Endometrial microvascular endothelial cells (primary cell): ENCODE data around the gene ACTR3C. TPM values are rescaled to one million over a fixed set of nuclear protein-coding genes. Genes with fewer than 3 reads are reported as not detected.

Experiments
- in situ Hi-C: cut with HindIII; loops from 2 replicates; pipeline ENCODE4 v1.10.0; 2017; ENCODE audit warnings: low sequenced_read_pairs, low pct_unique_long_range_greater_than_20kb; ENCODE audit errors: inconsistent ontology term
- total RNA-seq: library from RNA; depleted of rRNA; stranded (reverse); fragments of >200 nt; gene quantifications from one replicate; pipeline ENCODE4 v1.2.3, GENCODE V29; 2015; ENCODE audit errors: inconsistent ontology term

ACTR3C gene
- total RNA-seq, 1 donor from 2014 or later: not detected

DNA sequence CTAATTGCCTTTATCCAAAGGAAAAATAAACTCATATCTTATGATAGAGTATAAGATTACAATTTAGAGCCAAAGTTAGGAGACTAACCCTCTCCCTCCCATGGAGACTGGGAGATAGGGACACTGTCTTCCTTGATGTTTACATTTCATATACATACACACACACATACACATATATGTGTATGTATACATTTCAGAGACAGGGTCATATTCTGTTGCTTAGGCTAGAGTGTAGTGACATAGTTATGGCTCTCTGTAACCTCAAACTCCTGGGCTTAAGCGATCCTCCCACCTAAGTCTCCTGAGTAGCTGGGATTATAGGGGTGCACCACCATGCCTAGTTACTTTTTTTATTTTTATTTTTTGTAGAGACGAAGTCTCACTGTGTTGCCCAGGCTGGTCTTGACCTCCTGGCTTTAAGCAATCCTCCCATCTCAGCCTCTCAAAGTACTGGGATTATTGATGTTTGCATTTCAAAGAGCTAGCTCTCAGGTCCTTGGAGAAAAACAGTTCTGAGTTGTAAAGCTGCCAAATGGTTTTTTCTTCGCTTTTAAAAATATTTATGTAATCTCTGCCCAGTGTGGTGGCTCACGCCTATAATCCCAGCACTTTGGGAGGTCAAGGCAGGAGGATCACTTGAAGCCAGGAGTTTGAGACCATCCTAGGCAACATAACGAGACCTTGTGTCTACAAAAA is 37.2 kb upstream of the ACTR3C start:
- in situ Hi-C loops: no loop called here

DNA sequence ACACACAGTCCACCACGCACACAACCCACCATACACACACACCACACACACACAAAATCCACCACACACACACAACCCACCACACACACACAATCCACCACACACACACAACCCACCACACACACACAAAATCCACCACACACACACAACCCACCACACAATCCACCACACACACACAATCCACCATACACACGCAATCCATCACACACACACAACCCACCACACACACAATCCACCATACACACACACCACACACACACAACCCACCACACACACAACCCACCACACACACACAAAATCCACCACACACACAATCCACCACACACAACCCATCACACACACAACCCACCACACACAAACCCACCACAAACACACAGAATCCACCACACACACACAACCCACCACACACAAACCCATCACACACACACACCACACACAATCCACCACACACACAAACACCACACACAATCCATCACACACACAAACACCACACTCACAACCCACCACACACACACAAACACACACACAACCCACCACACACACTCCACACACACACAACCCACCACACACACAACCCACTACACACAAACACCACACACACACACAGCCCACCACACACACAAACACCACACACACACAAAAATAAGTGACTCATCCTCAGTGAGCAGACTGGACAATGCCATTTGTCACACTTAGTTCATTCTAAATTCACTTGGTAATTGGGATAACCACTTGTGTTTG is 36.4 kb upstream of the ACTR3C start:
- in situ Hi-C loops: no loop called here

DNA sequence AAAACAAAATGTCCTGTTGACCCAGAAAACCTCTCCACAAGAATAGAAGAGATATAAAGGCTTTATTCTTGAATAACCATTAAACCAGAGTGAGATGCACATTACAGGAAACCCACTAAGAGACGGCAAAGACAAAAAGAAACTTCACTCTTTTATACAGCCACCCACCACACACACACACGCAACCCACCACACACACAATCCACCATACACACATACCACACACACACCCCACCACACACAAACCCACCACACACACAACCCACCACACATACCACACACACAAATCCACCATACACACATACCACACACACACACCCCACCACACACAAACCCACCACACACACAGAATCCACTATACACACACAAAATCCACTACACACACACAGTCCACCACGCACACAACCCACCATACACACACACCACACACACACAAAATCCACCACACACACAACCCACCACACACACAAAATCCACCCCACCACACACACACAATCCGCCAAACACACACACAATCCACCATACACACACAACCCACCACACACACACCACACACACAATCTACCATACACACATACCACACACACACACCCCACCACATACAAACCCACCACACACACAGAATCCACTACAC is 35.8 kb upstream of the ACTR3C start:
- in situ Hi-C loops: no loop called here

DNA sequence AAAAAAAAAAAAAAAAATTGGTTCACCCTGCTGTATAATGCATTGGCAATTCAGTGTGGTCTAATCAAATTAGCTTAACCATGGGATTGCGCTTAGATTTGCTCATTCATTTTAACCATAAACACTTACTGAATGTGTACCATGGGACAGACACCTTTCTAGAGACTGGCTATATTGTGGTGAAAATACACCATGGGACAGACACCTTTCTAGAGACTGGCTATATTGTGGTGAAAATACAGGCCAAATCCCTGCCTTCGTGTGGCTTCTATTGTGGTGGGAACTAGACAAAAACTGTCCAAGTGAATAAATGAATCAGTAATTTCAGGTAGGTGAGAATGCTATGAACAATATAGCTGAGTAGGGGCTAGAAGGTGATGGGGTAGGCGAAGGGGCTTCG is 35.1 kb upstream of the ACTR3C start:
- in situ Hi-C loops: no loop called here

DNA sequence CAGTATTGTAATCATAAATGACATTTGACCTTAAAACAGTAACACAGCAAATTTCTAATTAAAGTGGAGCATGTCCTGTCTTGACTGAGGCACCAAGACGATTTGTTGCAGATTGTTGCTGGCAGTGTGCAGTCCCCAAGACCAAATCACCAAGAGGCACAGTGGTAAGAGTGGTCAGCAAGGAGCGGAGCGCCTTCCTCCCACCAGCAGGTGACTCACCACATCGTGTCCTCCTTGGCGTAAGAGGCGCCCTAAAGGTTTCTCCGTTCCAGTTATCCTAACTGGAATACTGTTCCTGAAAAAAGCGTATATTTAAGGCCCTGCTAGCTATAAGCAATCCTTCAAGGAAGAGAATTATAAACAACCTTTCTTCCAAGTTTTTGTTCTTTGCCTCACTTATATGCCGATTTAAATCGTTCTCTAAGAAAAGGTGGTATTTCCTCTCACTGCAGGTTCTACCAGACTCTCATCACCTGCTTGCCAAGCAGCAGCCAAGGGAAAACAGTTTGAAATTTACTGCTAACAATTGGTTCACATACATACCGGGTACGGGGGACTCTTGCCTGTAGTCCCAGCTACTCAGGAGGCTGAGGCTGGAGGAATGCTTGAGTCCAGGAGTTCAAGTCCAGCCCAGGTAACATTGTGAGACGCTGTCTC is 34.6 kb upstream of the ACTR3C start:
- in situ Hi-C loops: no loop called here

DNA sequence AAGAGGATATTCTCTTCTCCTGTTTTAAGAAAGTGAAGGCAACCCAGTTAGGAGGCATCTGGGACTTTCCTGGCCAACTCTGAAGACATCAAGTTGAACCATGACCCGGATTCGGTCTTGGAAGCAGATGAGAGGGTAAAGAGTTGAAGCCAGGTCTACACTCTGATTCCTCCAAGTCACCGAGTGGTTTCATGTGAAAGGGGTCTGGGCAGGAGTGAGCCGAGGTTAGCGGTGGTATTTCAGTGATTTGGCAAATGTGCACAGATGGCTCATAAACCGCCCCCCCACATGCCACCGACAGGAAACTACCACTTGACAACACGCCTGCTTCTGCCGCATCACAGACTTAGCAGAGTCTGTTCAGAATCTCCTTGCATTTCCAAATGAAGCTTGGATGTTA is 33.9 kb upstream of the ACTR3C start:
- in situ Hi-C loops: no loop called here

DNA sequence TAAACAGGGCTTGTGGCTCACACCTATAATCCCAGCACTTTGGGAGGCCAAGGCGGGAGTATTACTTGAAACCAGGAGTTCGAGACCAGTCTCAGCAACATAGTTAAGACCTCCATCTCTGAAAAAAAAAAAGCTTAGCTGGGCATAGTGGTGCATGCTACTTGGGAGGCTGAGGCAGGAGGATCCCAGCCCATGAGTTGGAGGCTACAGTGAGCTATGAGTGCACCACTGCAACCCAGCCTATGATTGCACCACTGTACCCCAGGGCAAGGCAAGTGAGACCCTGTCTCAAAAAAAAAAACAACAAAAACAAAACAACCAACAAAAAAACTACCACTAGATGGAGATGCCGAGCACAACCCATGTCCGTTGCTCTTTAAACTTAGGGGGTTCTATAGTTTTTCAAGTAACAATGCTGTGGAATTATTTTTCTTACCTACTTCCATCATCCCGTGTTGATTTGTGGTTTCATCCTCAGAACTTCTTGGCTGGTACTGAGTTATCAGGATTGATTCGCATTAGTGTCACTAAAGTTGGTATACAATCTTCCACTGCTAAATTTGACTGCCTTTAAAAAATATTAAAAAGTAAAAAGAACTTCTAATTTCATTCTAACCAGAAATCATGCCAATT is 33.0 kb upstream of the ACTR3C start:
- in situ Hi-C loops: no loop called here

DNA sequence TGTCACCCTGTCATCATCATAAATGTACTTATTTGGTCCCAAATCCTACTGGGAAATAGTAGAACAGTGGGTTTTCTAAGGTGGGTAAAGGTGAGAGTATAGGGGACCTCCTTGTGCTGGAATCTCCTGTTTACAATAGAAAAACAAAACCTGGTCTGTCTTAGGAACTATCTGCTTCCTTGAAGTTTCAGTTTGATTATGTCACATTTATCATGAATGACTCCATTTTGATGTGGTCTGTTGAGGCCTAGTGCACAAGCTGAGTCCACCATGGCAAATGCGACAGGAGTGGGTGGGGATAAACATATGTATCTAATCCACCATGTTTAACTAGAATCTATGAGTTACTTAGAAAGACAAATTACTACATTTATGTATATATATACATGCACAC is 32.3 kb upstream of the ACTR3C start:
- in situ Hi-C loops: no loop called here

DNA sequence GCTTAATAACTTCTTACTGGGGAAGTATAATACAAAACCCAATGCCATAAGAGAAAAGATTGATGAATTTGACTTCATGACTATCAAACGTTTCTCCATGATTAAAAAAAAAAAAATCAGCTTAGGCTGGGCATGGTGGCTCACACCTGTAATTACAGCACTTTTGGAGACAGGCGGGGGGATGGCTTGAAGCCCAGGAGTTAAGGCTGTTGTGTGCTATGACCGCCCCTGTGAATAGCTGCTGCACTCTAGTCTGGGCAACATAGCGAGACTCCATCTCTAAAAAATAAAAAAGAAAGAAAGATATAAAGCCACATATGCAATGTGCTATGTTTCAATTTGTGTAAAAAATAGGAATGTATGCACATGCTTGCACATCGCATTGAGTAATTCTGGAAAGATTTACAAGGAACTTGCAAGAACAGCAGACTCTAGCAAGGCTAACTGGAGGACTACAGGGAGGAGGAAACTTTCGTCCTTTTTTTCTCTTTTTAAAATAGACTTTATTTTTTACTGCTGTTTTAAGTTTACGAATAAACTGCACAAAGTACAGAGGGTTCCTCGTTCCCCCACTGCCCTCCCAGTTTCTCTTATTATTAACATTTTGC is 28.3 kb upstream of the ACTR3C start:
- in situ Hi-C loops: no loop called here

DNA sequence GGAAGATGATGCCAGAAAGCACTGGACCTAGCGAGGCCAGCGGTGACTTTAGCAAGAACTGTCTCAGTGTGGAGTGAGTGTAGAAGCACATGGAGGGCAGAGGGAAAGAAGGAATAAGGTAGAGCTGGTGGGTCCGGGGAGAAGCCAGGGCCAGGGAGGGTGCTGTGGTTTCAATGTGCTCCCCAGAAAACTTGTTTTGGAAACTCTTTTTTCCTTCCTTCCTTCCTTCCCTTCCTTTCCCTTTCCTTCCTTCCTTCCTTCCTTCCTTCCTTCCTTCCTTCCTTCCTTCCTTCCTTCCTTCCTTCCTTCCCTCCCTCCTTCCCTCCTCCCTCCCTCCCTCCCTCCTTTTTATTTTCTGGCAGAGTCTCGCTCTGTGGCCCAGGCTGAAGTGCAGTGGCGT is 23.6 kb upstream of the ACTR3C start:
- in situ Hi-C loops: no loop called here

DNA sequence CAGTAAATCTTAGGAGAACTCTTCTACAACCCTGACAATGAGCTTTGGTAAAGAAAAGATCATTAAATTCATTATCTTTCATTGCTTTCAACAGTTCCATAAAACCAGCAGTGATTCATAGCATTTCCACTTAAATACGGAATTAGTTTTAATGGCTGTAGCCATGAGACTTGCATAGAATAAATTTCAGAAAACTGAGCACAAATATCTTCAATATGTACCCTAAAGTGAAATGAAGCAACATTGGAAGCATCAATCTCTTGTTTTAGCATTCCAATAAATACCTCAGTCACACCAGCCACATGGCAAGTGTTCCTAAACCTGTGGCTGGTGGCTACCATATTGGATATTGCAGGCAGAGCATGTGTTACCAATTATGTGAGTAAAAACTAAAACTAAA is 21.7 kb upstream of the ACTR3C start:
- in situ Hi-C loops: no loop called here

DNA sequence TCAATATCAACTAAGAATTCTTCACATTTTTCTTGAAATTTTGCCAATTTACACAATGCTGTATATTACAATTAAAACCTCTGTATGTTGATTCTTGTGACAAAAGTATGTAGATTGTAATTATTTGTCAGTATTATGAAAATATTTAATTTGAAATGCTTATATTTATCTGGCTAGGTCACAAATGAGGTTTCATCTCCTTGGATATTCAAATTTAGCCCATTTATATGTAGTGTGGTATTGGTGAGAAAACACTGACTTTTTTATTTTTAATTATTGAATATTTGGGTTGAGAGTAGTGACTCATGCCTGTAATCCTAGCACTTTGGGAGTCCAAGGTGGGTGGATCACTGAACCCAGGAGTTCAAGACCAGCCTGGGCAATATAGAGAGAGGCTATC is 21.0 kb upstream of the ACTR3C start:
- in situ Hi-C loops: no loop called here

DNA sequence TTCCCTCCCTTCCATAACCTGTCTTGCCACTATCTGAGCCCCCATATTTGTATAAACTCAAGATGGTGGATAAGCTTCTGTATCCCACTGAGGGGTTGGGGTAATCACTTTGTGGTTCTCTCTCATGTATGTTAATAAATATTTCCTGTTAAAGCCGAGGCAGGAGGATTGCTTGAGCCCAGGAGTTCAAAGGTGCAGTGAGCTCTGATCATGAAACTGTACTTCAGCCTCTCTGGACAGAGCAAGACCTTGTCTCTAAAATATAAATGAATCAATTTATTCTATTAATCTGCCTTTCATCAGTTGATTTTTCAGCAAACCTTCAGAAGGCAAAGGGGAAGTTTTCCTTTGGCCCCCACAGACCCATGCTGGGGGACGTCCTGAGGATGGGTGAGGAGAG is 19.9 kb upstream of the ACTR3C start:
- in situ Hi-C loops: no loop called here

DNA sequence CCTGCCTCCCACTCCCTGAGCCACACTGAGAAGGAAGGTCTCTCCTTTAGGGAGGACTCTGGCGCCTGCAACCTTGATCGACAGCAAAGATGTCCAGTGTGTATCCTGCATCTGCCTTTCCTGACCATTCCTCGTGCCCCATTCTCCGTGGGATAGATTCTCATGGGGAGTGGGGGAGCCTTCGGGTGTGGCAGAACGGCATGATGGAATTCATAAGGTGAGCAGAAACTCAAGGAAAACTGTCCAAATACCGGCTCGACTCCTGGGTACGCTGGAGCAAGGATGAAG is 18.7 kb upstream of the ACTR3C start:
- in situ Hi-C loops: no loop called here

DNA sequence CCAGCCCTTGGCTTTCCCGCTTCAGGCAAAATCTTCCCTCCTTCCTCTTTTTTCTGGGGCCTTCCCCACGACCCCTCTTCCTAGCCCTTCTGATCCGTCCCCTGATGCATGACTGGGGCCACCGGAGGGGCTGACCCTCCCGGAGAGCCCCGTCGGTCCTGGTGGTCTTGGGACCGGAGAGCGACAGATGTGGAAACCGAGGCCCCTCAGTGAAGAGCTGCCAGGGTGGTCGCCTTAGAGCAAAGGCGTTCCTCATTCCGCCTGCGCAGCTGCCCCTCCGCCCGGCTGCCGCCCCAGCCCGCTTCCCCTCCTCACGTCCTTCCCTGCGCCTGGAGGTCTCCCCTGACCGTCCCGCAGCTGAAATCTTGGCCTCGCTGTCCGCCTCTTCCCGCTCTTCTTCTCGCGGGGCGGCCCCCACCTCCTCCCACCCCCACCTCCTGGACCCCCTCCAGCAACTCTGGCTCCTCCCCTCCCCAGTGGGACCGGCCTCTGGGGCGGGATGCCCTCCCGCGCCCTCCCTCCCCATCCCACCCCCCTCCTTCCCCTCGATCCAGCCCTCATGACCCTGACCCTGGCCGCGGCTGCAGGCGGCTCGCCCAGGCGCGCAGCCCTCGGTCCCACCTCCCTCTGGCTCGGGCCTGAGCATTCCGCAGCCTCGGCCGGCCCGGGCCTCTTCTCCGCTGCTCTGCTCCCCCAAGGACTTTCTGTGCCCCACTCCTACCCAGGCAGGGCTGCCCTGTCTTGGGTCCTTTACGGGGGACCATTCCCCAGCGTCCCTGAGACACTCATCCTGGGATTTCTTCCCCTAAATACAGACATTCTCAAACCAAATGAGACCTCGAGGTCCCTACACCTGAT is 18.1 kb upstream of the ACTR3C start, which contains the start of gene RARRES2:
Gene RARRES2, minus strand, starts transcription at position 367 of the 858 bp plus-strand sequence. CDS start 1,020 bp downstream, outside the sequence.
- in situ Hi-C loops: no loop called here

DNA sequence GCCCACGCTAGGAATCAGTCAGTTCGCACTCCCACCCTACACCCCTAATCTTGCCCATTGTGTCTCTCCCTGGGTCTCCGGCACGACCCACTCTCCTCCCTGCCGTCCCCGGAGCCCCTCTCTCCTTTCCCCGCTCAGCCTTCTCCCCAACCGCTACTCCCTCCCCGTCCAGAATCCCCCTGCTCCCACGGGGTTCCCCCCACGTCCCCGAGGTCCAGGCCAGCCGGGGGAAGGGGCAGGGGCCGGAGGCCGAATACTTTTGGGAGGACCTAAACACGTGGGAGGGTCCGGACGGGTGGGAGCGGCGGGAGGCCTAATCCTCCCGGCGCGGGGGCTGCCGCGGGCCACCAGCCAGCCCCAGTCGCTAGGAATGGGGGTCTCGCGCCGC is 17.5 kb upstream of the ACTR3C start:
- in situ Hi-C loops: no loop called here

DNA sequence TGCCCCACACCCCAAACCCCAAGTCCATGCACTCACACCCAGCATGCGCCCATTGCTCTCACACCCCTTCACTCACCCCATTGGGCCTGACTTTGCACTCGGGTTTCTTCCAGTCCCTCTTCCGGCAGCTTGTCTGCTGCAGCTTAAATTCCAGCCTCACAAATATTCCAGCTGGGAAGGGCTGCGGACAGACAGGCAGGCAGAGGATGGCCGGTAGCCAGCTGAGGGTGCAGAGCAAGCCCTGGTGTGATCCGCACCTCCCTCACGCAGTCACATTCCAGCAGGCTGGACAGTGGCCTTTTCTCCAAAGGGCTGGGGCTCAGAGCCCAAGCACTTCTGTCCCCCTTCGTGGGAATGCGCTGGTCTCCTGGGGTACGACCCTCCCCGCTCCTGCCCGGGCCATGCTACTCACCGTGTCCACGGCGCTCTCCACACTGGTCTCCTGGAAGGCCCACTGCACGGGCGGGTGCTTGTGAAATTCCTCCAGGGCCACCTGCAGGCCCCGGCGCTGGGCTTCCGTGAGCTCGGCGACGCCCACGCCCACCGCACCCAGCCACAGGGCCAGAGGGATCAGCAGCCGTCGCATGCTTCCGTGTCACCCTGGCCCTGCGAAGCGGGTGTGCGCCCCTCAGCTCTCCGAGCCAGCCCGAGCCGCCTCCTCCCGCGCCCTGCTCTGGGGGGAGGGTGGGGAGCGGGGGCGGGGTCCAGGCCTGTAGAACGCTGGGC is 16.8 kb upstream of the ACTR3C start:
- in situ Hi-C loops: no loop called here

DNA sequence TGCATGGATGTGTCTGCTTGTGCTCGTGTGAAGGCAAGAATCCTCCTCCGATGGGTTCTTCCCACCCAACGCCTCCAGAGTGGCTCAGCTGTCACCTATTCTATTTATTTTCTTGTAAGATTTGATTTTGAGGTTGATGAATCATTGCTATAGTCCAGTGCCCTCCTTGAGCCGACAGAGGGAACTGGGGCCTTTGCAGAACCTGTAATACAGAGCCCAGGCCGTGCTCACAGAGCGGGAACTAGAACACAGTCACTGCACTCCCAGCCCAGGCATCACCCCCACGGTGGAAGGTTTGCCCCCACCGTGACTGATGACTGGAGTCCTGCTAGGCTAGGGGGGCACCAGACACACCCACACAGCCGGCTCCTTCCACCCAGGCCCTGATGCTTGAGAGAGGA is 16.1 kb upstream of the ACTR3C start:
- in situ Hi-C loops: no loop called here
